Smooth muscle cell (in vitro differentiated cells): ENCODE measurements around the gene RNF4. TPM values are rescaled to one million over a fixed set of nuclear protein-coding genes. Genes with fewer than 3 reads are reported as not detected.
"Not testable (repeated sequence)": the region's sequence is repeated elsewhere in the genome, so short reads cannot be mapped to it uniquely, and the experiment has no call there.

Source experiments
- DNase-seq: peaks from one replicate; lab custom pipeline; 2025; ENCODE audit not compliant: unreplicated experiment; lab: John Stamatoyannopoulos, UW
- H2AFZ ChIP-seq: fragments of 200-600 bp; sonication (generic); 2 replicates; pipeline ENCODE4 v1.6.0; 2016; ENCODE audit warnings: antibody characterized with exemption, low read depth, mild to moderate bottlenecking
- H3F3A ChIP-seq: fragments of 200-600 bp; sonication (generic); 2 replicates; pipeline ENCODE4 v1.6.0; 2017; ENCODE audit warnings: antibody characterized with exemption, low read depth
- H3K27ac ChIP-seq: fragments of 200-600 bp; sonication (generic); 2 replicates; pipeline ENCODE4 v1.5.1; 2016; ENCODE audit warnings: low read depth, mild to moderate bottlenecking
- H3K27me3 ChIP-seq: fragments of 200-600 bp; sonication (generic); 2 replicates; pipeline ENCODE4 v1.6.1; 2016; ENCODE audit warnings: low read depth, mild to moderate bottlenecking
- H3K36me3 ChIP-seq: fragments of 200-600 bp; sonication (generic); 2 replicates; pipeline ENCODE4 v1.5.1; 2016; ENCODE audit warnings: low read depth
- H3K4me1 ChIP-seq: fragments of 200-600 bp; sonication (generic); 2 replicates; pipeline ENCODE4 v1.5.1; 2016; ENCODE audit warnings: low read depth
- H3K4me2 ChIP-seq: fragments of 200-600 bp; sonication (generic); 2 replicates; pipeline ENCODE4 v1.6.0; 2016; ENCODE audit warnings: mild to moderate bottlenecking
- H3K4me3 ChIP-seq: fragments of 200-600 bp; sonication (generic); 2 replicates; pipeline ENCODE4 v1.5.1; 2016; ENCODE audit warnings: mild to moderate bottlenecking
- H3K79me2 ChIP-seq: fragments of 200-600 bp; sonication (generic); 2 replicates; pipeline ENCODE4 v1.6.0; 2016; ENCODE audit warnings: low read depth, mild to moderate bottlenecking
- H3K9ac ChIP-seq: fragments of 200-600 bp; sonication (generic); 2 replicates; pipeline ENCODE4 v1.6.0; 2016; ENCODE audit warnings: low read depth
- H3K9me3 ChIP-seq: fragments of 200-600 bp; sonication (generic); replicated peaks from 2 replicates; pipeline ENCODE4 v1.5.1; 2016; ENCODE audit warnings: low read depth
- H4K20me1 ChIP-seq: fragments of 200-600 bp; sonication (generic); 2 replicates; pipeline ENCODE4 v1.6.0; 2016; ENCODE audit warnings: low read depth
- WGBS: methylation state at CpG from one replicate; pipeline ENCODE4 v1.1.7; 2016; ENCODE audit warnings: low lambda C conversion rate; 5-methylcytosine and 5-hydroxymethylcytosine counted together
- polyA plus RNA-seq: library from polyadenylated mRNA; unstranded; fragments of >200 nt; fragmentation: Nextera tagmentation; extraction: Ambion mirVana; gene quantifications from 2 replicates; pipeline ENCODE4 v1.2.1, GENCODE V29; 2016
- total RNA-seq: library from RNA; depleted of rRNA; stranded (reverse); fragments of >200 nt; gene quantifications from 2 replicates; pipeline ENCODE4 v1.2.3, GENCODE V29; 2014
- TF ChIP-seq, protein P1 (sequence below): fragments of 200-600 bp; sonication (generic); IDR thresholded peaks from 2 replicates; pipeline ENCODE4 v1.5.1; 2017; ENCODE audit warnings: borderline replicate concordance, mild to moderate bottlenecking, antibody characterized with exemption; ENCODE audit not compliant: insufficient read depth, poor library complexity, severe bottlenecking

The RNF4 gene
- total and polyA plus RNA-seq, 2 experiments from 2014 or later: 47.3 to 47.8 TPM

DNA sequence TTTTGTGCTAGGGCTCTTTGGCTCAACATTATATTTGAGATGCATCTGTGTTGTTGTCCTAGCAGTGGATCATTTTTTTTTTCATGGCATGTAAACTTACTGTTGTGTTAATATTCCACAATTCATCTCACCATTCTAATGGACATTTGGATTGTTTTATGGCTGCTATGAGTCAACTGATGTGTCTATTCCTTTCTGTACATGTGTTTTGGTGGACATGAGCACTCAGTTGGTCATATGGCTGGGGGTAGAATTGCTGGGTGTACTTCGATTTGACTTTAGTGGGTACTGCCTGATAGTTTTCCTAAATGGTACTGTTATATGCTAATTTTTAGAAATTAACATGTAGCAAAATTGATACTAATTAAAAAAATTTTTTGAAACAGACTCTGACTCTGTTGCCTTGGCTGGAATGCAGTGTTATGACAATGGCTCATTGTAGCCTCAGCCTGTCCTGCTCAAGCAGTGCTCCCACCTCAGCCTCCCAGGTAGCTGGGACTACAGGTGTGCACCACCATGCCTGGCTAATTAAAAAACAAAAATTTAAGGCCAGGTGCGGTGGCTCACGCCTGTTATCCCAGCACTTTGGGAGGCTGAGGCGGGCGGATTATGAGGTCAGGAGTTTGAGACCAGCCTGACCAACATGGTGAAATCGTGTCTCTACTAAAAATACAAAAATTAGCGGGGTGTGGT lies 76.6 kb downstream of the RNF4 start:
- Histone ChIP-seq H3K9me3 (no peaks in the 10 kb centered on the region), H2AFZ (no peak overlapping the region), H3K4me3 (no peak overlapping the region), H3K79me2 (peaks cover 98% of the 10 kb centered on the region), H3K27ac (no peak overlapping the region), H3K4me2 (no peak overlapping the region), H3K4me1 (no peaks in the 10 kb centered on the region), H3K27me3 (no peaks in the 10 kb centered on the region), H3K9ac (no peak overlapping the region), H3F3A (no peaks in the 10 kb centered on the region), H3K36me3 (no peaks in the 10 kb centered on the region), H4K20me1 (peaks cover 98% of the 10 kb centered on the region)
- DNase-seq: no peak
- TF ChIP-seq, protein P1, sequence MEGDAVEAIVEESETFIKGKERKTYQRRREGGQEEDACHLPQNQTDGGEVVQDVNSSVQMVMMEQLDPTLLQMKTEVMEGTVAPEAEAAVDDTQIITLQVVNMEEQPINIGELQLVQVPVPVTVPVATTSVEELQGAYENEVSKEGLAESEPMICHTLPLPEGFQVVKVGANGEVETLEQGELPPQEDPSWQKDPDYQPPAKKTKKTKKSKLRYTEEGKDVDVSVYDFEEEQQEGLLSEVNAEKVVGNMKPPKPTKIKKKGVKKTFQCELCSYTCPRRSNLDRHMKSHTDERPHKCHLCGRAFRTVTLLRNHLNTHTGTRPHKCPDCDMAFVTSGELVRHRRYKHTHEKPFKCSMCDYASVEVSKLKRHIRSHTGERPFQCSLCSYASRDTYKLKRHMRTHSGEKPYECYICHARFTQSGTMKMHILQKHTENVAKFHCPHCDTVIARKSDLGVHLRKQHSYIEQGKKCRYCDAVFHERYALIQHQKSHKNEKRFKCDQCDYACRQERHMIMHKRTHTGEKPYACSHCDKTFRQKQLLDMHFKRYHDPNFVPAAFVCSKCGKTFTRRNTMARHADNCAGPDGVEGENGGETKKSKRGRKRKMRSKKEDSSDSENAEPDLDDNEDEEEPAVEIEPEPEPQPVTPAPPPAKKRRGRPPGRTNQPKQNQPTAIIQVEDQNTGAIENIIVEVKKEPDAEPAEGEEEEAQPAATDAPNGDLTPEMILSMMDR: no peak
- 98% methylated on average over 7 of the region's 7 CpGs for WGBS

DNA sequence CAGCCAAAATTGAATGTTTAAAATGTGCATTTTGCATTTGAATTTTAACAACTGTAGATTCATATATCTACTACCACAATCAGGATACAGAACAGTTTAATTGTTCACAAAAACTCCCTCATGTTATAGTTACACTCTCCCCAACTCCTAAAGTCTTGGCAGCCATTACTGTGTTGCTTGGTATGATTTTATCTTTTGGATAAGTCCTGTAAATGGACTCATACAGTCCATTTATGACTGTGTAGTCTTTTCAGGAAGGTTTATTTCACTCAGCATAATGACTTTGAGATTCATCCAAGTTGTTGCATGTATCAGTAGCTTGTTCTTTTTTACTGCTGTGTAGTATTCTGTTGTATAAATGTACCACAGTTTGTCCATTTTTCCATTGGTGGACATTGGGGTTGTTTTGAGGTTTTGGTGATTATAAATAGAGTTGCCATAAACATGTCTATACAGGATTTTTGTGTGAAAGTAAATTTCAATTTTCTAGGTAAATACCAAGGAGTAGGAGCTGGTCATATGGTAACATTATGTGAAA lies 77.4 kb downstream of the RNF4 start:
- no peaks in the 10 kb centered on the region for H3K27me3 ChIP-seq
- no peak overlapping the region for H3K4me2 ChIP-seq
- no peak overlapping the region for H3K4me3 ChIP-seq
- no peak for DNase-seq
- H3K36me3 ChIP-seq: no peaks in the 10 kb centered on the region
- H3K79me2 ChIP-seq: peaks cover 98% of the 10 kb centered on the region
- H3K9ac ChIP-seq: no peak overlapping the region
- H3F3A ChIP-seq: no peaks in the 10 kb centered on the region
- H3K4me1 ChIP-seq: no peaks in the 10 kb centered on the region
- TF ChIP-seq, protein P1: no peak
- no peaks in the 10 kb centered on the region for H3K9me3 ChIP-seq
- H4K20me1 ChIP-seq: peaks cover 98% of the 10 kb centered on the region
- H2AFZ ChIP-seq: no peak overlapping the region
- H3K27ac ChIP-seq: no peak overlapping the region

DNA sequence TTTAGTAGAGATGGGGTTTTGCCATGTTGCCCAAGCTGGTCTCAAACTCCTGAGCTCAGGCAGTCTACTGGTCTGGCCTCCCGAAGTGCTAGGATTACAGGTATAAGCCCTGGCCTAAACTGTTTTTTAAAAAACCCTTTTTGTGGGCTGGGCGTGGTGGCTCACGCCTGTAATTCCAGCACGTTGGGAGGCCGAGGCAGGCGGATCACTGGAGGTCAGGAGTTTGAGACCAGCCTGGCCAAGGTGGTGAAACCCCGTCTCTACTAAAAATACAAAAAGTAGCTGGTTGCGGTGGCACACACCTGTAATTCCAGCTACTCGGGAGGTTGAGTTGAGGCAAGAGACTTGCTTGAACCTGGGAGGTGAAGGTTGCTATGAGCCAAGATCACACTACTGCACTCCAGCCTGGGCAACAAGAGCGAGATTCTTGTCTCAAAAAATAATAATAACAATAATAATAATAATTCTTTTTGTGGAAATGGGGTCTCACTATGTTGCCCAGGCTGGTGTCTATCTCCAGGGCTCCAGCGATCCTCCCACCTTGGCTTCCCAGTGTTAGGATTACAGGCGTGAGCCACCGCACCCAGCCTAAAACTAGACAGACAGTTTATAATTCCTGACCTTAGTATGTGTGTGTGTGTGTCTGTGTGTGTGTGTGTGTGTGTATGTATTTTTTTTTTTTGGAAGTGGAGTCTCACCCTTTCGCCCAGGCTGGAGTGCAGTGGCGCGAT lies 78.2 kb downstream of the RNF4 start:
- WGBS: 97% methylated on average over 16 of the region's 16 CpGs
- H3K27me3 ChIP-seq, H3K4me3 ChIP-seq, H3K4me2 ChIP-seq, DNase-seq, H3K9me3 ChIP-seq, H2AFZ ChIP-seq, H3K9ac ChIP-seq, H3F3A ChIP-seq, H3K36me3 ChIP-seq, H3K4me1 ChIP-seq, H3K27ac ChIP-seq: not testable (repeated sequence)
- peaks cover 98% of the 10 kb centered on the region for H3K79me2 ChIP-seq
- H4K20me1 ChIP-seq: peaks cover 98% of the 10 kb centered on the region

DNA sequence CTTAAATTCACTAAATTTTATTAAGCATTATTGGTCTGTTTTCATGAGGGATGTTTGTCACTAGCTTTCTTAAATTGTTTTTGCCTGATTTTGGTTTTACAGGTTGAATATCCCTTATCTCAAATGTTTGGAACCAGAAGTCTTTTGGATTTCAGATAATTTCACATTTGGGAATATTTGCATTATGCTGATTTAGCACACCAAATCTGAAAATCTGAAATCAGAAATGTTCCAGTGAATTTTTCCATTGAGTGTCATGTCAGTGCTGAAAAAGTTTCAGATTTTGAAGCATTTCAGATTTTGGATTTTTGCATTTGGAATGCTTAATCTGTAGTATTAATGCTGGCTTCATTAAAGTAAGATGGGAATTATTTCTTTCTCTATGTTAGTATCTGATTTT lies 82.2 kb downstream of the RNF4 start:
- Histone ChIP-seq H3K36me3 (no peaks in the 10 kb centered on the region), H3K79me2 (peaks cover 98% of the 10 kb centered on the region), H3K9me3 (no peaks in the 10 kb centered on the region), H3K4me1 (no peaks in the 10 kb centered on the region), H2AFZ (no peak overlapping the region), H3F3A (no peaks in the 10 kb centered on the region), H3K9ac (no peak overlapping the region), H4K20me1 (peaks cover 98% of the 10 kb centered on the region), H3K27ac (no peak overlapping the region), H3K27me3 (no peaks in the 10 kb centered on the region), H3K4me3 (no peak overlapping the region), H3K4me2 (no peak overlapping the region)
- DNase-seq: no peak
- TF ChIP-seq, protein P1: no peak
